ENCODE measurements around the gene ACSL3.

The ACSL3 gene

DNA sequence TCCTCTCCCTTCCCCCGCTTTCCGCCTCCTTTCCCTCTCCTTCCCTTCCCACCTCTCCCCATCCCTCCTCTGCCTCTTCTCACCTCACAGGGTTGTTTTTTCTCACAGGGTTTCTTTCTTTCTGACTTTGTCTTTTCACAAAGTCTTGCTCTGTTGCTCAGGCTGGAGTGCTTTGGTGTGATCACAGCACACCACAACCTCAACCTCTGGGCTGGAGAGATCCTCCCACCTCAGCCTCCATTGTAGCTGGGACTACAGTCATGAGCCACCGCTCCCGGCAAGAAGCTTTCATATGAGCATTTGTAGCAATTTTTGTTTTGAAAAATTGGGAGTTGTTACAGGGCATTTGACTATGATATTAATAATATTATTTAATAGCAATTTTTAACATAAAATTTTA lies 32.9 kb downstream of the ACSL3 start:
- no peak for TF ChIP-seq ZFX (IDR thresholded peaks at IDR 0.05; ENCODE audit: borderline replicate concordance)
- TF ChIP-seq, protein P1, sequence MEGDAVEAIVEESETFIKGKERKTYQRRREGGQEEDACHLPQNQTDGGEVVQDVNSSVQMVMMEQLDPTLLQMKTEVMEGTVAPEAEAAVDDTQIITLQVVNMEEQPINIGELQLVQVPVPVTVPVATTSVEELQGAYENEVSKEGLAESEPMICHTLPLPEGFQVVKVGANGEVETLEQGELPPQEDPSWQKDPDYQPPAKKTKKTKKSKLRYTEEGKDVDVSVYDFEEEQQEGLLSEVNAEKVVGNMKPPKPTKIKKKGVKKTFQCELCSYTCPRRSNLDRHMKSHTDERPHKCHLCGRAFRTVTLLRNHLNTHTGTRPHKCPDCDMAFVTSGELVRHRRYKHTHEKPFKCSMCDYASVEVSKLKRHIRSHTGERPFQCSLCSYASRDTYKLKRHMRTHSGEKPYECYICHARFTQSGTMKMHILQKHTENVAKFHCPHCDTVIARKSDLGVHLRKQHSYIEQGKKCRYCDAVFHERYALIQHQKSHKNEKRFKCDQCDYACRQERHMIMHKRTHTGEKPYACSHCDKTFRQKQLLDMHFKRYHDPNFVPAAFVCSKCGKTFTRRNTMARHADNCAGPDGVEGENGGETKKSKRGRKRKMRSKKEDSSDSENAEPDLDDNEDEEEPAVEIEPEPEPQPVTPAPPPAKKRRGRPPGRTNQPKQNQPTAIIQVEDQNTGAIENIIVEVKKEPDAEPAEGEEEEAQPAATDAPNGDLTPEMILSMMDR (IDR thresholded peaks at IDR 0.05) = no peak
- H3K27ac ChIP-seq = no peak overlapping the region

GRCh38 chr2:222895144-222895543 lies 34.3 kb downstream of the ACSL3 start:
- H3K27ac ChIP-seq = no peak overlapping the region
- TF ChIP-seq, protein P1 (IDR thresholded peaks at IDR 0.05) = no peak
- TF ChIP-seq ZFX (IDR thresholded peaks at IDR 0.05; ENCODE audit: borderline replicate concordance) = no peak

GRCh38 chr2:222897898-222898297 lies 37.1 kb downstream of the ACSL3 start:
- H3K27ac ChIP-seq = no peak overlapping the region
- TF ChIP-seq, protein P1 (IDR thresholded peaks at IDR 0.05) = no peak
- TF ChIP-seq ZFX (IDR thresholded peaks at IDR 0.05; ENCODE audit: borderline replicate concordance) = no peak

- H3K27ac ChIP-seq = no peak overlapping the region
- TF ChIP-seq, protein P1 (IDR thresholded peaks at IDR 0.05) = no peak
Observed at GRCh38 chr2:222899413-222900181, 38.8 kb downstream of the ACSL3 start.

GRCh38 chr2:222900354-222900753 lies 39.5 kb downstream of the ACSL3 start:
- H3K27ac ChIP-seq = no peak overlapping the region

DNA sequence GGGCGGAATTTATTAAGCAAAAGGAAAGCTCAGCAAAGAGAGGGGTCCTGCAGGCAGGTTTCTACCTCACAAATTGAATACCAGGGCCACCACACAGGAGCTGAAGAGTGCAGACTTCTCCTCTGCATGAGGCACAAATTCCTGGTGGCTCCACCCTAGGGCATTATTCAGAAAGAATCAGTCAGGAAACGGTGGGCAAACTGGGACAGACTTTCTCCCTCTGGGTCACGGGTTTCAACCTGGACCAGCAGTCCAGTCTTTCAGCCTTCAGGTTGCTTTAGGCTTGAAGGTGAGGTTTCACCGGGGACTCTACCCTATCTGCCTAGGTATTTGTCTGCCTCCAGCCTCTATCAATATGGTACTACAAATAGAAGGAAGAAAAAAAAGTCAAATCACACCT lies 41.8 kb downstream of the ACSL3 start:
- TF ChIP-seq, protein P1 (IDR thresholded peaks at IDR 0.05) = no peak
- no peak for TF ChIP-seq ZFX (IDR thresholded peaks at IDR 0.05; ENCODE audit: borderline replicate concordance)

More at GRCh38 chr2:222900354-222900753, 39.5 kb downstream of the ACSL3 start:
- TF ChIP-seq, protein P1 (IDR thresholded peaks at IDR 0.05) = no peak
- no peak for TF ChIP-seq ZFX (IDR thresholded peaks at IDR 0.05; ENCODE audit: borderline replicate concordance)

More for the DNA sequence above, 41.8 kb downstream of the ACSL3 start:
- H3K27ac ChIP-seq = no peak overlapping the region; the same call in 1 of the 2 replicates
